Frontal cortex (tissue), 4 donors: ENCODE measurements around the gene ACTRT1. TPM values are rescaled to one million over a fixed set of nuclear protein-coding genes. Genes with fewer than 3 reads are reported as not detected.

Experiments used
- DNase-seq, 2 donors: peaks; one replicate each; pipeline ENCODE4 v3.0.0; 2012; ENCODE audit warnings: low spot score in 2 of 2
- FAIRE-seq: peaks from 2 replicates; lab custom pipeline; 2012; peaks lifted over from hg19 to GRCh38; lab: Jason Lieb, UNC
- total RNA-seq: library from RNA; depleted of rRNA; stranded (reverse); fragments of >200 nt; gene quantifications from one replicate; pipeline ENCODE4 v1.2.3, GENCODE V29; 2014
- donor health status: control.
- donor health status: control.
- donor health status: control.

ACTRT1 gene
- not detected for total RNA-seq

- DNase-seq (no peak), FAIRE-seq (no peak)
Observed at GRCh38 chrX:128052303-128052702, at the start of gene ACTRT1. Gene ACTRT1 (minus strand): TSS chrX:128052403. CDS start chrX:128052206, 197 bp downstream.

GRCh38 chrX:128078545-128078944 lies 26.3 kb upstream of the ACTRT1 start:
- DNase-seq (no peak), FAIRE-seq (no peak)

GRCh38 chrX:128057421-128057820 lies 5.2 kb upstream of the ACTRT1 start:
- FAIRE-seq, result no peak
- no peak for DNase-seq

- DNase-seq, result no peak
- no peak for FAIRE-seq
Observed at GRCh38 chrX:128051526-128051925, 677 bp downstream of the ACTRT1 start.

GRCh38 chrX:128035318-128035717 lies 16.9 kb downstream of the ACTRT1 start:
- FAIRE-seq, result no peak
- no peak for DNase-seq

- FAIRE-seq, result no peak
- no peak for DNase-seq
Observed at GRCh38 chrX:128021566-128021965, 30.6 kb downstream of the ACTRT1 start.

GRCh38 chrX:128020701-128021100 lies 31.5 kb downstream of the ACTRT1 start:
- FAIRE-seq, result no peak
- no peak for DNase-seq

GRCh38 chrX:128019218-128019617 lies 33.0 kb downstream of the ACTRT1 start:
- no peak for FAIRE-seq
- DNase-seq, result no peak

- no peak for FAIRE-seq
- no peak for DNase-seq
Observed at GRCh38 chrX:128012015-128012414, 40.2 kb downstream of the ACTRT1 start.

GRCh38 chrX:128007882-128008281 lies 44.3 kb downstream of the ACTRT1 start:
- no peak for DNase-seq
- FAIRE-seq, result no peak
